Suppressor macrophage treated with lipopolysaccharide for 4 hours (primary cell): ENCODE measurements around the gene FARS2.

Source experiments
- DNase-seq: peaks from one replicate; pipeline ENCODE4 v3.0.0-alpha.2; 2020

FARS2 gene

GRCh38 chr6:5706124-5707033 lies 445.1 kb downstream of the FARS2 start:
- no peak for DNase-seq

GRCh38 chr6:5707281-5708045 lies 446.1 kb downstream of the FARS2 start:
- no peak for DNase-seq

GRCh38 chr6:5710516-5710915 lies 449.2 kb downstream of the FARS2 start:
- DNase-seq = no peak

- DNase-seq = no peak
These were observed 449.6 kb downstream of the FARS2 start for GRCh38 chr6:5710936-5711335.

DNA sequence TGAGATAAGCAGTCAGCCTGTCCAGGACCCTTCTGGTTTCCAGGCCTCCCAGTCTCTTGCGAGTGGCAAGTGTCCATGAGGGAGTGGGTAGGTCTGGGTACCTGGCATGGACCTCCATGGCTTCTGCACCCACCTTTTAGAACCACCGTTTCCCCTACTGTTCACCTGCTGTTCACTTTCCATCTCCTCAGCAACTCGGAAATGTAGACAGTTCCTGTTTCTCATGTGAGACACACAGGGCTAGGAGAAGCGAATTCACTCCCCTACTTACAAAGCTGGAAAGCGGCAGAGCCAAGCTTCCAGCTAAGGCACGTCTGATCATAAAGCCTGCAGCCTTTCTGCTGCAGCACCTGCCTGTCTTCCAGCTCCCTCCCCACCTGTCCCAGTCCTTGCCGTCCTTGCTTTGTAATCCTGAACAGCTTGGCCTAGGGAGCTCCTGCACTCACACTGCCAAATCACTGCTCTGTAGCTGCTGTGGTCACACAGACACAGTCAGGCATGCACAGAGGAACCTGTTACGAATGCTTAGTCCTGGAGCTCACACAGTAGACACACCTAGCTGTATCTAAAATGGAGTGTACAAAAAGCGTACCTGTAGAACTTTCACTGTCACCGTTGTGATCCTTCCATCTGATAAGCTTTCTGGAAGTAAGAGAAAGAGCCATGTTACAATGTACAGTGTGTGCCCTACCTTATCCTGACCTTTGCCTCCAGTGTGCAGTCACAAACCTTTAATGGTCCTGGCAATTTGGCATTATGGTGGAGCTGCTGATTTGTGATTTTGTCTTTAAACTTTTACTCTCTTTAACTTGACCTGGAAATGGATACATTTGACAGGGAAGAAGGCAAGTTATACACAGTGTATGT lies 451.3 kb downstream of the FARS2 start:
- DNase-seq = no peak

- DNase-seq = no peak
These were observed 452.2 kb downstream of the FARS2 start for GRCh38 chr6:5713519-5713918.

- DNase-seq = peak; percentile 35
These were observed 457.1 kb downstream of the FARS2 start for GRCh38 chr6:5718231-5718947.

DNA sequence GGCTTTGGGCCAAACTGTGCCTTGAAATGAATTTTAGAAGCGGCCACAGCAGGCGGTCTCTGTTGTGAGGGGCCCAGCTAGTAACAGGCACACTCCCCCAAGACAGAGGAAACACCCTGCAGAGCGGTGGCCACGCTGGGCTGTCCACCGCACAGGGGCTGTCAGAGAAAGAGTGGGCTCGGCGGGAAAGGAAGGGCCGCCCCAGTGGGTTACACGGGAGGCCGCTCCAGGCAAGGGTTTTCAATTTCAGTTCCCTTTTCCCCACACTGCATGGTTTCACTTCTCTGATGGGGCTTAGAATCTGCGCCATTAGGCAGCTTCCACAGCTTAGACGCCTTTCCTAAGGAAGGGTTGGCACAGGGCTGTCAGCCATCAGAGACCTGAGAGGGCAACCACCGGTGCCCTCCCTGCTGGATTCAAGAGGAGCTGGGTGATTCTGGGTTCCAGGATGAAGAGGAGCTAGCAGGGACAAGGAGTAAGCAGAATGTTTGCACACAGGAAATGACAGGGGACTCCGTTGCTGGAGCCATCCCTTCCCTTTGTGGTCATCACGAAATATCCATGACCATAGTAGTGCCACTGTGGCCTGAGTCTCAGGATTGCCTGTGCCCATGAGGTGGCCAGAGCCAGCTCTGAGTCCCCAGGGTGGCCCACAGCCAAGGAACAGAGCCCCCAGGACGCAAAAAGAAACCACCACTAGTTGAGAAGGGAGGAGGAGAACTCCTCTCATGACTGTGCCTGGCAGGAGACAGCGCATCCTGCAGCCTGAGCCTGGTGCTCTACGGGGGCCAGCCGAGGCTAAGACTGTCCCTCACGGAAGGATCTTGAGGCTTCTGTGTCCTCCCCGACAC lies 462.8 kb downstream of the FARS2 start:
- DNase-seq = peak; percentile 90

GRCh38 chr6:5724911-5725310 lies 463.6 kb downstream of the FARS2 start:
- DNase-seq = peak; percentile 20

DNA sequence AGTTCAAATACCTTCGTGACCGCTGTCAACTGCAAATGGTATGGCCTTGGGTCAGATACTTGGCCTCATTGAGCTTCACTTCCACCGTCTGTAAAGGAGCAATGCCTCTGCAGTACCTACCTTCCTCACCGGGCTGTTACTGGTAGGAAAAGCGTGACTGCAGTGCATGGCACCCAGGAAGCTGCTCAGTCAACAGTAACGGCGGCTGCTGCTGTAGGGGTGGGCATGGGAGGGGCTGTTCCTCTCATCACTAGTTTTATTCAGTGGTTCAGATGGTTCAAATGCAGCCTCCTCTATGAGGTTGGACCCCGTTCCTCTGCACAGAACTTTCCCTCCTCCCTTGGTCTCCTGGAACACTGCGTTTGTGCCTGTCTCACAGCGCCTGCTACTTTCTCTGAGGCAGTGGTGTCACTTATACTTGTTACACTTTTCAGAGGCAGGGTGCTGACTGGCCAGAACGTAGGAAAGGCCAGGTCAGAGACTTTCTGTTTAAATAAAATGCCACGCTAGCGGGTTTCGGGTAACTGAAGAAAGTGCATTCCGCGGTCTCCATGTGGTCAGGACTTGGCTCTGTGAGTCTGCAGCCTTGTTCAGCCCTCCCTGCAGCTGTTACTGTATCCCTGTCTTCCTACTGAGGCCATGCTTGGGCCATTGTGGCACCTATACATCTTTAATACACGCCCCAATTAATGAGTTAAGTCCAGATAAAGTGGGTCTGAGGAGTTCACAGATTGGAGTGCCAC lies 465.8 kb downstream of the FARS2 start:
- no peak for DNase-seq

DNA sequence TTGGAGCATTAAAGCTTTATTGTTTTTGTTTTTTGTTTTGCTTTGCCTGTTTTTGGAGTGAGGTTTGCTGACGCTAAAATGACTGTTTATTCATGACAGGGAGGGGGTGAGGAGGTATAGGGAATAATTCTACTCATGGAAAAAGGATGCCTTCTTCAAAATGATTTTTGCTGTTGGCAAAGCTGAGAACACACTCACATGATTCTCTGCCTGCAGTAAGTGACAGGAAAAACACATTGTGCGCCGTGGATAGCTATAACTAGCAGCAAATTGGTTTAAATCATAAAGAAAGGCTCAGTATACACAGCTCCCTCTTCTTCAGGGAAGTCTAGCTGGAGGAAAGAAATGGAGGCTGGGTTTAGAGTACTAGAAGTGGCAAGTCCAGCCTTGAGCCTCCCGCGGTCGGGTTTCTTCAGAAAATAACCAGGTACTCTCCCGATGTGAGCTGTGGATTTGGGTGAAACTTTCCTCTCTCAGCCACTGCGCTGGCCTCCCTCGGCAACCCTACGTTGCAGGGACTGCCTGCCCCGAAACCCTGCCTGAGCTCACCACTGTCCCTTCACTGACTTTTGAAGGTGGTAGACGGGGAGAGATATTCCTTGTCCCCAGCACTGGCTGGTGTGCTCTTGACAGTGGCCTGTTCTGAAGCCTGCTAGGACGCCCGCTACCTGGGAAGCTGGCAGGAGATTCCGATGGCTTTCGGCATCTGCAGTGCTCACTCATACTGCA lies 467.2 kb downstream of the FARS2 start:
- no peak for DNase-seq

GRCh38 chr6:5729080-5729434 lies 467.7 kb downstream of the FARS2 start:
- DNase-seq = no peak

GRCh38 chr6:5729813-5730517 lies 468.7 kb downstream of the FARS2 start:
- DNase-seq = no peak

DNA sequence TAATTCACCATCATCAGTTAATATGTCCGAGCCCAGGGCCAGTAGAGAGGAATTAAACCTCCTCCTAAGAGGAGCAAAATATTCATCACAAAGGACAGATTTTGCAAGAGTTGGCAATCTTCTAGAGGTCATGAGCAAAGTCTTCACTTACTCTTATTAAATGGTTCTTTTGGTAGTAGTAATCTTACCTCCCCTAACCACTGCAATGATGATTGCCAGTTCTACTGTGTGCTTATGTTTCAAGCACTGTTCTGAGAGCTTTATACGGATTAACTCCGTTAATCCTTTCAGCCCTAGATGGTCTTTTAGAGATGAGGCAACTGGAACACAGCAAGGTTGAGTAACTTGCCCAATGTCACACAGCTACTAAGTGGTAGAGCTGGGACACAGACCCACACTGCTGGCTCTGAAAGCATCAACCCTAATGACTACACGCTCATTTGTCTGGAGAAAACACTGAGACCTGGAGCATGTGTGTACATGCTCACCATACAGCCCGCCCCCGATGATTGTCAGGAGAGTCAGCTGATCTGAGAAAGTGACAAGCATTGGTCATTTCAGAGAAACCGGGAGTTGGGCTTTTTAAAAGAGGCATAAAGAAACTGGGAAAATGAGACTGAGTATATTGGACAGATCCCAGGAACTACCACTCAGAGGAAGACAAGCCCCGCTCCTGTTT lies 469.4 kb downstream of the FARS2 start:
- no peak for DNase-seq

- DNase-seq = no peak
These were observed 470.1 kb downstream of the FARS2 start for GRCh38 chr6:5731435-5731834.

GRCh38 chr6:5732496-5732895 lies 471.2 kb downstream of the FARS2 start:
- no peak for DNase-seq

- no peak for DNase-seq
These were observed 474.9 kb downstream of the FARS2 start for GRCh38 chr6:5736016-5736738.

DNA sequence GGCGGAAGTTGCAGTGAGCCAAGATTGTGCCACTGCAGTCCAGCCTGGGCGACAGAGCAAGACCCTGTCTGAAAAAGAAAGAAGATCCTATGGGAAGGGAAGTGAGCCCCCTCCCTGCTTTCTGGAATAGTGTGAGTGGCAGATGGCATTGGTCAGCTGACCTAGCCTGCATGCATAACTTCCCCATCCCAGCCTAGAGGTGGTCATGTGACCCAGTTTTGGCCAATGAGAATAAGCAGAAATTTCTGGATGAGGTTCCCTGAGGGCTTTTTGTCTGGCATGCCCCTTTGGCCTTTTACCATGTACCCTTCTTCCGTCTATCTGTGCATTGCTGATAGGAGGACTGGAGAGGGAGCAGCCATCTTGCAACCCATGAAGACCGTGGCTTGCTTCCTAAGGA lies 476.1 kb downstream of the FARS2 start:
- no peak for DNase-seq
